MM.1S (cell line): Measurements from ENCODE around the gene SEC61G.
A peak's percentile ranks its signal among the peaks of the same experiment; 100 is the strongest.

Experiments used
- DNase-seq: peaks from one replicate; pipeline ENCODE4 v3.0.0-alpha.2; 2015
- H2AFZ ChIP-seq: fragments of 300-600 bp; sonication (generic); 2 replicates; pipeline ENCODE4 v1.6.0; 2016; ENCODE audit warnings: antibody characterized with exemption, low read length
- H3F3A ChIP-seq: fragments of 300-600 bp; sonication (generic); 2 replicates; pipeline ENCODE4 v1.6.1; 2016; ENCODE audit warnings: mild to moderate bottlenecking, antibody characterized with exemption, low read length, moderate library complexity, mixed read lengths; ENCODE audit not compliant: insufficient read depth
- H3K27ac ChIP-seq: fragments of 300-600 bp; sonication (generic); 2 replicates; pipeline ENCODE4 v1.5.1; 2016; ENCODE audit warnings: mild to moderate bottlenecking, low read length
- H3K27me3 ChIP-seq: fragments of 300-600 bp; sonication (generic); replicated peaks from 2 replicates; pipeline ENCODE4 v1.6.0; 2016; ENCODE audit warnings: low read length; ENCODE audit not compliant: insufficient read depth
- H3K36me3 ChIP-seq: fragments of 300-600 bp; sonication (generic); replicated peaks from 2 replicates; pipeline ENCODE4 v1.6.1; 2016; ENCODE audit warnings: mild to moderate bottlenecking, low read length, mixed read lengths; ENCODE audit not compliant: insufficient read depth
- H3K4me1 ChIP-seq: fragments of 300-600 bp; sonication (generic); 2 replicates; pipeline ENCODE4 v1.6.1; 2016; ENCODE audit warnings: low read length, mixed read lengths
- H3K4me2 ChIP-seq: fragments of 300-600 bp; sonication (generic); 2 replicates; pipeline ENCODE4 v1.6.0; 2016; ENCODE audit warnings: low read depth, low read length
- H3K4me3 ChIP-seq: fragments of 300-600 bp; sonication (generic); 2 replicates; pipeline ENCODE4 v1.5.1; 2016; ENCODE audit warnings: low read length, mixed read lengths
- H3K79me2 ChIP-seq: fragments of 300-600 bp; sonication (generic); 2 replicates; pipeline ENCODE4 v1.6.1; 2016; ENCODE audit warnings: mixed run types, low read length, mixed read lengths
- H3K9ac ChIP-seq: fragments of 300-600 bp; sonication (generic); 2 replicates; pipeline ENCODE4 v1.6.1; 2016; ENCODE audit warnings: low read length, mixed read lengths
- H3K9me2 ChIP-seq: fragments of 300-600 bp; sonication (generic); replicated peaks from 2 replicates; pipeline ENCODE4 v1.6.1; 2016; ENCODE audit warnings: mild to moderate bottlenecking, low read length, mixed read lengths; ENCODE audit not compliant: insufficient read depth
- H3K9me3 ChIP-seq: fragments of 300-600 bp; sonication (generic); replicated peaks from 2 replicates; pipeline ENCODE4 v1.6.1; 2016; ENCODE audit warnings: mild to moderate bottlenecking, low read length, mixed read lengths; ENCODE audit not compliant: insufficient read depth
- H4K20me1 ChIP-seq: fragments of 300-600 bp; sonication (generic); 2 replicates; pipeline ENCODE4 v1.6.1; 2016; ENCODE audit warnings: mild to moderate bottlenecking, low read length, moderate library complexity, mixed read lengths; ENCODE audit not compliant: insufficient read depth
- EZH2 ChIP-seq: fragments of 300-600 bp; sonication (generic); optimal IDR thresholded peaks from 2 replicates; pipeline ENCODE3; 2017; ENCODE audit warnings: low read depth, mild to moderate bottlenecking, antibody characterized with exemption, low read length, mixed read lengths
- EZH2phosphoT487 ChIP-seq: fragments of 300-600 bp; sonication (generic); IDR thresholded peaks from 2 replicates; pipeline ENCODE4 v1.6.1; 2018; ENCODE audit warnings: antibody characterized with exemption, low read length
- TF ChIP-seq, protein P1 (sequence below): fragments of 300-600 bp; sonication (generic); IDR thresholded peaks from 2 replicates; pipeline ENCODE4 v1.5.1; 2016; ENCODE audit warnings: antibody characterized with exemption, low read length, mixed read lengths

Gene SEC61G

GRCh38 chr7:54783952-54784351 lies 24.9 kb upstream of the SEC61G start:
- no peak overlapping the region for H3K4me3 ChIP-seq
- no peaks in the 10 kb centered on the region for H3K4me1 ChIP-seq

DNA sequence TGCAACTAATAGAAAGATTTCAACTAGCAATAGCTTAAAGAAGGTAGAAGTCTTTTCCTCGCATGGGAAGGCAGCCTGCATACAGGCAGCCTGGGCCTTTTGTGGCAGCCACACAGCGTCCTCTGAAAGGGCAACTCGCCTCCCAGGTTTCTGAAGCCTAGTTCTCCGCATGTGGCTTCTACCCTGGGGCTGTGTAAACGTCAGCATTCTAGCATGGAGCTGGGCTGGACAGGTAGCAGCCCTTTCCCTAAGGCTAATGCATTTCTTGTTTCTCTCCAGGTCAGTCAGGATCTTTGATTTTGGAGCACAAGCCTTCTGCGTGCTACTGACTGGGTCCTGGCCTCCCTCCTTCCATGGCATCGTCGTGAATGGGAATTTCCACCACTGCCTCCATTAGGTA lies 23.8 kb upstream of the SEC61G start:
- H3K9me2 ChIP-seq = no peaks in the 10 kb centered on the region

More at GRCh38 chr7:54783952-54784351, 24.9 kb upstream of the SEC61G start:
- H3K27me3 ChIP-seq = no peaks in the 10 kb centered on the region
- H3F3A ChIP-seq = no peaks in the 10 kb centered on the region
- no peaks in the 10 kb centered on the region for H3K36me3 ChIP-seq
- no peaks in the 10 kb centered on the region for H3K9me2 ChIP-seq
- H3K27ac ChIP-seq = no peak overlapping the region
- no peak overlapping the region for H3K4me2 ChIP-seq
- H3K9me3 ChIP-seq = no peaks in the 10 kb centered on the region
- TF ChIP-seq, protein P1, sequence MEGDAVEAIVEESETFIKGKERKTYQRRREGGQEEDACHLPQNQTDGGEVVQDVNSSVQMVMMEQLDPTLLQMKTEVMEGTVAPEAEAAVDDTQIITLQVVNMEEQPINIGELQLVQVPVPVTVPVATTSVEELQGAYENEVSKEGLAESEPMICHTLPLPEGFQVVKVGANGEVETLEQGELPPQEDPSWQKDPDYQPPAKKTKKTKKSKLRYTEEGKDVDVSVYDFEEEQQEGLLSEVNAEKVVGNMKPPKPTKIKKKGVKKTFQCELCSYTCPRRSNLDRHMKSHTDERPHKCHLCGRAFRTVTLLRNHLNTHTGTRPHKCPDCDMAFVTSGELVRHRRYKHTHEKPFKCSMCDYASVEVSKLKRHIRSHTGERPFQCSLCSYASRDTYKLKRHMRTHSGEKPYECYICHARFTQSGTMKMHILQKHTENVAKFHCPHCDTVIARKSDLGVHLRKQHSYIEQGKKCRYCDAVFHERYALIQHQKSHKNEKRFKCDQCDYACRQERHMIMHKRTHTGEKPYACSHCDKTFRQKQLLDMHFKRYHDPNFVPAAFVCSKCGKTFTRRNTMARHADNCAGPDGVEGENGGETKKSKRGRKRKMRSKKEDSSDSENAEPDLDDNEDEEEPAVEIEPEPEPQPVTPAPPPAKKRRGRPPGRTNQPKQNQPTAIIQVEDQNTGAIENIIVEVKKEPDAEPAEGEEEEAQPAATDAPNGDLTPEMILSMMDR = no peak
- TF ChIP-seq EZH2phosphoT487 = no peak
- no peak for TF ChIP-seq EZH2
- no peak overlapping the region for H2AFZ ChIP-seq
- no peaks in the 10 kb centered on the region for H4K20me1 ChIP-seq
- H3K9ac ChIP-seq = no peak overlapping the region
- DNase-seq = peak; percentile 21
- no peaks in the 10 kb centered on the region for H3K79me2 ChIP-seq

DNA sequence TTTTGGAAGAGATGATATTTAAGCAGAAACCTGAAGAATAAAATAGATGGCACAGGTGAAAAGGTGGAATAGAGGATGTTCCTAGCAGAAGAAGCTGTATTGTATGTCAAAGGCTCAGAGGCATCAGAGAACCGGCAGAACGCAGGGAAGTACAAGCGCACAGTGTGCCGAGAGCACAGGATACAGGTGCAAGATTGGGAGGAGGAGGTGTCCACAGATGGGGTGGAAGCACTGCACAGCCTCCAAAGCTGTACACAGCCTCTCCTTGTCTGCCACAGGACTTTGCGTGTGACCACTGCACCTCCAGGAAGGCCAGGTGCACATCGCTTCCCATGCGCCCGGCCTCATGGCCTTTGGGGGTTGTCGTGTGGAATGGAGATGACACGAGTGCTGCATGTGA lies 23.3 kb upstream of the SEC61G start:
- Histone ChIP-seq H3K9me2 (no peaks in the 10 kb centered on the region), H2AFZ (no peak overlapping the region), H3K4me3 (no peak overlapping the region)

More for the DNA sequence above, 23.8 kb upstream of the SEC61G start:
- no peak overlapping the region for H2AFZ ChIP-seq
- H3K9ac ChIP-seq = no peak overlapping the region
- no peak for DNase-seq
- H3K27ac ChIP-seq = no peak overlapping the region
- no peaks in the 10 kb centered on the region for H3K27me3 ChIP-seq
- H3K36me3 ChIP-seq = no peaks in the 10 kb centered on the region
- H3K4me2 ChIP-seq = no peak overlapping the region
- no peaks in the 10 kb centered on the region for H3K4me1 ChIP-seq
- no peaks in the 10 kb centered on the region for H3K9me3 ChIP-seq
- H3K79me2 ChIP-seq = no peaks in the 10 kb centered on the region
- no peaks in the 10 kb centered on the region for H4K20me1 ChIP-seq
- TF ChIP-seq EZH2phosphoT487 = no peak
- no peak for TF ChIP-seq EZH2
- TF ChIP-seq, protein P1 = no peak
- no peak overlapping the region for H3K4me3 ChIP-seq
- H3F3A ChIP-seq = no peaks in the 10 kb centered on the region

More for the DNA sequence above, 23.3 kb upstream of the SEC61G start:
- TF ChIP-seq EZH2 (no peak), EZH2phosphoT487 (no peak)
- TF ChIP-seq, protein P1 = no peak
- Histone ChIP-seq H3K27me3 (no peaks in the 10 kb centered on the region), H3K4me1 (no peaks in the 10 kb centered on the region), H3F3A (no peaks in the 10 kb centered on the region), H3K9me3 (no peaks in the 10 kb centered on the region), H3K27ac (no peak overlapping the region), H3K4me2 (no peak overlapping the region), H4K20me1 (no peaks in the 10 kb centered on the region), H3K36me3 (no peaks in the 10 kb centered on the region), H3K79me2 (no peaks in the 10 kb centered on the region), H3K9ac (no peak overlapping the region)
- DNase-seq = no peak
